Astrocyte (in vitro differentiated cells and primary cell): ENCODE results near the gene FOXJ3. TPM values are rescaled to one million over a fixed set of nuclear protein-coding genes. Genes with fewer than 3 reads are reported as not detected.

ENCODE experiments used
- DNase-seq: peaks from one replicate; pipeline ENCODE4 v3.0.0-alpha.2; 2010; ENCODE audit warnings: low read depth
- FAIRE-seq: peaks from 2 replicates; lab custom pipeline; 2011; peaks lifted over from hg19 to GRCh38; lab: Jason Lieb, UNC
- H2AFZ ChIP-seq: 2 replicates; pipeline ENCODE4 v1.6.0; 2012; ENCODE audit warnings: low read depth, low read length, inconsistent platforms
- H3K27ac ChIP-seq: 2 replicates; pipeline ENCODE4 v1.5.1; 2011; ENCODE audit warnings: low read depth, low read length, inconsistent platforms
- H3K27me3 ChIP-seq: 2 replicates; pipeline ENCODE4 v1.6.0; 2011; ENCODE audit warnings: low read length, inconsistent platforms; ENCODE audit not compliant: insufficient read depth
- H3K36me3 ChIP-seq: 2 replicates; pipeline ENCODE4 v1.5.1; 2011; ENCODE audit warnings: low read length, inconsistent platforms; ENCODE audit not compliant: insufficient read depth
- H3K4me1 ChIP-seq: 2 replicates; pipeline ENCODE4 v1.5.1; 2011; ENCODE audit warnings: low read length, inconsistent platforms; ENCODE audit not compliant: insufficient read depth
- H3K4me2 ChIP-seq: 2 replicates; pipeline ENCODE4 v1.6.0; 2012; ENCODE audit warnings: low read length, inconsistent platforms
- H3K4me3 ChIP-seq: 2 replicates; pipeline ENCODE4 v1.5.1; 2011; ENCODE audit warnings: low read depth, mild to moderate bottlenecking, low read length, inconsistent platforms; ENCODE audit not compliant: insufficient read depth
- H3K79me2 ChIP-seq: 2 replicates; pipeline ENCODE4 v1.6.0; 2012; ENCODE audit warnings: mild to moderate bottlenecking, low read length, inconsistent platforms; ENCODE audit not compliant: insufficient read depth
- H3K9ac ChIP-seq: 2 replicates; pipeline ENCODE4 v1.6.0; 2012; ENCODE audit warnings: mild to moderate bottlenecking, low read length, inconsistent platforms
- H3K9me3 ChIP-seq: 2 replicates; pipeline ENCODE4 v1.5.1; 2012; ENCODE audit warnings: low read depth, mild to moderate bottlenecking, low read length, inconsistent platforms; ENCODE audit not compliant: insufficient read depth
- H4K20me1 ChIP-seq: 2 replicates; pipeline ENCODE4 v1.6.0; 2012; ENCODE audit warnings: low read length, inconsistent platforms; ENCODE audit not compliant: insufficient read depth
- H3K27ac Mint-ChIP-seq: one replicate; pipeline ENCODE4 v1.8.0; 2021; ENCODE audit warnings: mild to moderate bottlenecking, mixed read lengths; ENCODE audit not compliant: unreplicated experiment
- H3K27me3 Mint-ChIP-seq: one replicate; pipeline ENCODE4 v1.8.0; 2021; ENCODE audit warnings: low read depth, mixed read lengths; ENCODE audit not compliant: unreplicated experiment
- H3K36me3 Mint-ChIP-seq: one replicate; pipeline ENCODE4 v1.8.0; 2021; ENCODE audit warnings: low read depth, mixed read lengths; ENCODE audit not compliant: unreplicated experiment
- H3K4me1 Mint-ChIP-seq: one replicate; pipeline ENCODE4 v1.8.0; 2021; ENCODE audit warnings: low read depth, mixed read lengths; ENCODE audit not compliant: unreplicated experiment
- H3K4me3 Mint-ChIP-seq: one replicate; pipeline ENCODE4 v1.8.0; 2021; ENCODE audit warnings: mild to moderate bottlenecking, moderate library complexity, mixed read lengths; ENCODE audit not compliant: unreplicated experiment
- H3K9me3 Mint-ChIP-seq: one replicate; pipeline ENCODE4 v1.8.0; 2021; ENCODE audit warnings: mild to moderate bottlenecking, mixed read lengths; ENCODE audit not compliant: unreplicated experiment
- EZH2 ChIP-seq: IDR thresholded peaks from 2 replicates; pipeline ENCODE4 v1.6.1; 2012; ENCODE audit warnings: mild to moderate bottlenecking, low read length, inconsistent platforms; ENCODE audit not compliant: insufficient read depth
- total RNA-seq: library from RNA; stranded (reverse); gene quantifications from 2 replicates; pipeline ENCODE4 v1.2.1, GENCODE V29; 2021
- TF ChIP-seq, protein P1 (sequence below): IDR thresholded peaks from 2 replicates; pipeline ENCODE4 v1.5.1; 2011; ENCODE audit warnings: low read depth, mild to moderate bottlenecking, inconsistent platforms, low read length, moderate library complexity; ENCODE audit not compliant: insufficient read depth

Gene FOXJ3
- total RNA-seq, 1 donor from 2014 or later, result 41.9 TPM

DNA sequence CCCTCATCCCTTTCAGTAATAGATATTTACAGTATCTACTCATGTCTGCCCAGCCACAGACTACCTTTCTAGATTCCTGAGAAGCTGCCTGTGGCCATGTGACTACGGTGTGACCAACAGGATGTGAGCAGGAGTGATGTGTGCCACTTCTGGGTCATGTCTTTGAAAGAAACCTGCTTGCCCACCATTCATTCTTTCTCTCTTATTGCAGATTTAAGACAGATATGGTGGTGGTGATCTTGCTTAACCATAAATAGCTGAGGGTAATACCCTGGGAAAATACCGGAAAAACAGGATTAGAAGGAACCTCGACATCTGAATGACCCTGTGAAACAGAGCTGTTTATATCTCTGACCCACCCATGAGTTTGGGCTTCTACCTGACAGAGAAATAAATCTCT is 128.9 kb downstream of the FOXJ3 start:
- Mint-ChIP-seq H3K27me3 (no peaks in the 10 kb centered on the region), H3K4me1 (peaks cover 21% of the 10 kb centered on the region), H3K9me3 (peaks cover 5% of the 10 kb centered on the region), H3K4me3 (no peak overlapping the region), H3K36me3 (peaks cover 30% of the 10 kb centered on the region), H3K27ac (no peak overlapping the region)
- Histone ChIP-seq H3K27me3 (no peaks in the 10 kb centered on the region), H3K9me3 (no peaks in the 10 kb centered on the region), H3K36me3 (no peaks in the 10 kb centered on the region), H2AFZ (no peak overlapping the region), H3K27ac (no peak overlapping the region), H3K4me2 (no peak overlapping the region), H3K9ac (no peak overlapping the region), H3K79me2 (peaks cover 51% of the 10 kb centered on the region), H3K4me1 (peaks cover 17% of the 10 kb centered on the region), H4K20me1 (peaks cover 39% of the 10 kb centered on the region), H3K4me3 (no peak overlapping the region)
- TF ChIP-seq EZH2, result no peak
- TF ChIP-seq, protein P1, sequence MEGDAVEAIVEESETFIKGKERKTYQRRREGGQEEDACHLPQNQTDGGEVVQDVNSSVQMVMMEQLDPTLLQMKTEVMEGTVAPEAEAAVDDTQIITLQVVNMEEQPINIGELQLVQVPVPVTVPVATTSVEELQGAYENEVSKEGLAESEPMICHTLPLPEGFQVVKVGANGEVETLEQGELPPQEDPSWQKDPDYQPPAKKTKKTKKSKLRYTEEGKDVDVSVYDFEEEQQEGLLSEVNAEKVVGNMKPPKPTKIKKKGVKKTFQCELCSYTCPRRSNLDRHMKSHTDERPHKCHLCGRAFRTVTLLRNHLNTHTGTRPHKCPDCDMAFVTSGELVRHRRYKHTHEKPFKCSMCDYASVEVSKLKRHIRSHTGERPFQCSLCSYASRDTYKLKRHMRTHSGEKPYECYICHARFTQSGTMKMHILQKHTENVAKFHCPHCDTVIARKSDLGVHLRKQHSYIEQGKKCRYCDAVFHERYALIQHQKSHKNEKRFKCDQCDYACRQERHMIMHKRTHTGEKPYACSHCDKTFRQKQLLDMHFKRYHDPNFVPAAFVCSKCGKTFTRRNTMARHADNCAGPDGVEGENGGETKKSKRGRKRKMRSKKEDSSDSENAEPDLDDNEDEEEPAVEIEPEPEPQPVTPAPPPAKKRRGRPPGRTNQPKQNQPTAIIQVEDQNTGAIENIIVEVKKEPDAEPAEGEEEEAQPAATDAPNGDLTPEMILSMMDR, result no peak
- DNase-seq (no peak), FAIRE-seq (no peak)

GRCh38 chr1:42201986-42202385 is 133.0 kb downstream of the FOXJ3 start:
- peaks cover 31% of the 10 kb centered on the region for H3K36me3 Mint-ChIP-seq
- H3K27me3 ChIP-seq, result no peaks in the 10 kb centered on the region
- no peaks in the 10 kb centered on the region for H3K9me3 ChIP-seq
- H3K9me3 Mint-ChIP-seq, result peaks cover 3% of the 10 kb centered on the region
- H3K27ac ChIP-seq, result no peak overlapping the region
- H3K4me2 ChIP-seq, result no peak overlapping the region
- H3K9ac ChIP-seq, result no peak overlapping the region
- DNase-seq (no peak), FAIRE-seq (no peak)
- H3K4me1 Mint-ChIP-seq, result peaks cover 8% of the 10 kb centered on the region
- peaks cover 13% of the 10 kb centered on the region for H3K79me2 ChIP-seq
- H3K4me3 ChIP-seq, result no peak overlapping the region
- TF ChIP-seq, protein P1, result no peak
- TF ChIP-seq EZH2, result no peak
- no peak overlapping the region for H3K27ac Mint-ChIP-seq
- H3K4me3 Mint-ChIP-seq, result no peak overlapping the region
- H3K36me3 ChIP-seq, result no peaks in the 10 kb centered on the region
- no peak overlapping the region for H2AFZ ChIP-seq
- no peaks in the 10 kb centered on the region for H3K4me1 ChIP-seq
- H3K27me3 Mint-ChIP-seq, result no peaks in the 10 kb centered on the region
- H4K20me1 ChIP-seq, result peaks cover 4% of the 10 kb centered on the region

DNA sequence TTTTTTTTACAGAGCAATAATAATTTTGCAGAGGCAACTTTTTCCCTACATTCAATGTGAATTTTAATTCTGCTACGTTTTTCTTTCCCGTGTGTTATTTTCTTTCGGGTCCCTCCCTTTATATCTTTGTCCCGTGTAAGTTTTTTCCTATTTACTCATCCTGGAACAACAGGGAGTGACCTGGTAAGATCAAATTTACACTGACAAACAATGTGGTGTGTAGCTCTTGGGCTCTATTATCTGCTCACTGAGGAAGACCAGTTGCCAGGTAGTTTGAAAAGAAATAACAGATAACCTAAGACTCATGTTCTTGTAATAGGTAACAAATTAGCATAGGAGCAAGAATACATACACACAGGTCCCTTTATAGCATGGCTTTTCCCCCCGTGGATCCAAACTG is 136.8 kb downstream of the FOXJ3 start:
- H3K27me3 ChIP-seq, result no peaks in the 10 kb centered on the region
- no peak overlapping the region for H3K4me3 Mint-ChIP-seq
- no peaks in the 10 kb centered on the region for H3K9me3 ChIP-seq
- TF ChIP-seq EZH2, result no peak
- H3K27ac ChIP-seq, result no peak overlapping the region
- H3K4me3 ChIP-seq, result no peak overlapping the region
- H3K4me1 Mint-ChIP-seq, result no peaks in the 10 kb centered on the region
- no peaks in the 10 kb centered on the region for H4K20me1 ChIP-seq
- peaks cover 13% of the 10 kb centered on the region for H3K36me3 ChIP-seq
- DNase-seq (no peak), FAIRE-seq (no peak)
- no peak overlapping the region for H3K27ac Mint-ChIP-seq
- peaks cover 13% of the 10 kb centered on the region for H3K36me3 Mint-ChIP-seq
- no peak overlapping the region for H3K4me2 ChIP-seq
- no peaks in the 10 kb centered on the region for H3K4me1 ChIP-seq
- H3K9me3 Mint-ChIP-seq, result no peaks in the 10 kb centered on the region
- no peak overlapping the region for H2AFZ ChIP-seq
- no peaks in the 10 kb centered on the region for H3K27me3 Mint-ChIP-seq
- H3K9ac ChIP-seq, result no peak overlapping the region
- no peaks in the 10 kb centered on the region for H3K79me2 ChIP-seq
